ENCODE data around the gene TUG1.

- TF ChIP-seq CTCF (IDR thresholded peaks at IDR 0.05) = no peak
- no peak for TF ChIP-seq POLR2A (IDR thresholded peaks at IDR 0.05)
Observed at GRCh38 chr22:30925667-30926066, 43.4 kb upstream of the TUG1 start.
